Activated CD8-positive, alpha-beta memory T cell treated with anti-CD3 and anti-CD28 coated beads for 48 hours (primary cell): Measurements from ENCODE around the gene EXOC3L4.

ENCODE experiments used
- DNase-seq, 3 experiments: peaks; one replicate each; pipeline ENCODE4 v3.0.0-alpha.2; 2020; ENCODE audit warnings: low read depth in 2 of 3, low spot score in 2 of 3

Gene EXOC3L4

GRCh38 chr14:103070971-103071542 lies 23.5 kb upstream of the EXOC3L4 start:
- DNase-seq, result no peak

GRCh38 chr14:103071544-103072251 lies 22.8 kb upstream of the EXOC3L4 start:
- no peak for DNase-seq

- DNase-seq, result no peak
Observed at GRCh38 chr14:103072595-103073366, 21.7 kb upstream of the EXOC3L4 start.

GRCh38 chr14:103073367-103073875 lies 21.1 kb upstream of the EXOC3L4 start:
- DNase-seq, result no peak

- no peak for DNase-seq
Observed at GRCh38 chr14:103073876-103074728, 20.4 kb upstream of the EXOC3L4 start.

- no peak for DNase-seq
Observed at GRCh38 chr14:103074729-103075367, 19.7 kb upstream of the EXOC3L4 start.

- DNase-seq, result peak in 1 of 3 experiments; percentile 35
Observed at GRCh38 chr14:103078420-103078749, 16.1 kb upstream of the EXOC3L4 start.

GRCh38 chr14:103078860-103079587 lies 15.5 kb upstream of the EXOC3L4 start:
- no peak for DNase-seq

- DNase-seq, result no peak
Observed at GRCh38 chr14:103081951-103082350, 12.6 kb upstream of the EXOC3L4 start.

GRCh38 chr14:103084021-103084919 lies 10.3 kb upstream of the EXOC3L4 start, which contains the start of gene LBHD2:
Gene LBHD2, plus strand, starts transcription at chr14:103084210. Its CDS starts 1,803 bp downstream, at chr14:103086013.
- no peak for DNase-seq

GRCh38 chr14:103085106-103086091 lies 9.1 kb upstream of the EXOC3L4 start:
- DNase-seq, result no peak

GRCh38 chr14:103086771-103087342 lies 7.7 kb upstream of the EXOC3L4 start:
- DNase-seq, result no peak

- no peak for DNase-seq
Observed at GRCh38 chr14:103087343-103087835, 7.1 kb upstream of the EXOC3L4 start.

GRCh38 chr14:103088921-103089320 lies 5.6 kb upstream of the EXOC3L4 start:
- DNase-seq, result no peak

GRCh38 chr14:103089386-103090335 lies 4.9 kb upstream of the EXOC3L4 start:
- DNase-seq, result no peak

- no peak for DNase-seq
Observed at GRCh38 chr14:103090481-103091020, 4.0 kb upstream of the EXOC3L4 start.
